ENCODE results near the gene ALDH7A1. TPM values are rescaled to one million over a fixed set of nuclear protein-coding genes. Genes with fewer than 3 reads are reported as not detected.
A peak's percentile ranks its signal among the peaks of the same experiment; 100 is the strongest.

The ALDH7A1 gene
- total RNA-seq, 1 donor from 2014 or later, result 63.6 TPM

DNA sequence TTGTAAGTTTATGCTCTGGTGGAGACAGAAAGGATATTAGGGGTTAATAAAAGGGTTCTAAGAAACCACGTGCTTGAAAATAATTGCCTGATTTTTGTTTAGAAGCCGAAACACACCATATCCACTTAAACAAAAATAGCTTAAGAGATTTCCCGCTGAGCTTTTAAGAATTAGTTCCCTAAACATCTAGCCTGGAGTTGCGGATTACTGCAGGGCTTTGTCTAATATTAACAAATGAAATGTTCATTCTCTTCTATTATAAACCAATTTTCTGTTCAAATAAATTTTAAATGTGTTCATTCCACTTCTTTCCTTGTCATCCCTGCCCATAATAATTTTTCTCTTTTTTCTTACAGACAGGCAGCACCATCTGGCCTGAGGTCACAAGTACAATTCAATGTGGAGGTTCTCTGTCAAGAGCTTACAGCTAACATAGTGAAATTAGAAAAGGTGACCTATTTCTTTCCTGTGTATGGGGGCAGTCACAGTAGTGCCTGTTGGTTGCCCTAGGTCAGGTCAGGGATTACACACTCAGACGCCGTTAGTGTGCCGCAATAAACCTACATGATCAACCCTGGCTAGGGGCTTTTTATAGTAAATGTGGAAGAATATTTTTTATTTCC is 106.5 kb downstream of the ALDH7A1 start:
- H3K27ac ChIP-seq, result peak overlapping the region; percentile 64
- H3K9me3 ChIP-seq, result no peaks in the 10 kb centered on the region
- peaks cover 0 to 81% of the 10 kb centered on the region in 2 donors for H3K36me3 ChIP-seq
- intact Hi-C loops (cut with DNase I), result no loop called here
- TF ChIP-seq POLR2A (IDR thresholded peaks at IDR 0.05), result no peak
- TF ChIP-seq CTCF (IDR thresholded peaks at IDR 0.05), result no peak
- TF ChIP-seq POLR2AphosphoS5 (IDR thresholded peaks at IDR 0.05; ENCODE audit: insufficient read depth in 1 of 2, low read depth in 1 of 2), result no peak
- H3K4me1 ChIP-seq, result peaks cover 10% of the 10 kb centered on the region
- DNase-seq (ENCODE audit: extremely low spot score in 2 of 2), result no peak
- H3K4me3 ChIP-seq, result no peak overlapping the region
- no peaks in the 10 kb centered on the region for H3K27me3 ChIP-seq

GRCh38 chr5:126487596-126487995 is 107.4 kb downstream of the ALDH7A1 start:
- intact Hi-C loops (cut with DNase I), result no loop called here
- H3K36me3 ChIP-seq, result peaks cover 0 to 73% of the 10 kb centered on the region in 2 donors
- no peak overlapping the region for H3K4me3 ChIP-seq
- no peak for TF ChIP-seq CTCF (IDR thresholded peaks at IDR 0.05)
- TF ChIP-seq POLR2AphosphoS5 (IDR thresholded peaks at IDR 0.05; ENCODE audit: insufficient read depth in 1 of 2, low read depth in 1 of 2), result no peak
- TF ChIP-seq POLR2A (IDR thresholded peaks at IDR 0.05), result no peak
- H3K27me3 ChIP-seq, result no peaks in the 10 kb centered on the region
- H3K9me3 ChIP-seq, result no peaks in the 10 kb centered on the region
- peak overlapping the region; percentile 64 for H3K27ac ChIP-seq
- peaks cover 13% of the 10 kb centered on the region for H3K4me1 ChIP-seq
- DNase-seq (ENCODE audit: extremely low spot score in 2 of 2), result no peak

DNA sequence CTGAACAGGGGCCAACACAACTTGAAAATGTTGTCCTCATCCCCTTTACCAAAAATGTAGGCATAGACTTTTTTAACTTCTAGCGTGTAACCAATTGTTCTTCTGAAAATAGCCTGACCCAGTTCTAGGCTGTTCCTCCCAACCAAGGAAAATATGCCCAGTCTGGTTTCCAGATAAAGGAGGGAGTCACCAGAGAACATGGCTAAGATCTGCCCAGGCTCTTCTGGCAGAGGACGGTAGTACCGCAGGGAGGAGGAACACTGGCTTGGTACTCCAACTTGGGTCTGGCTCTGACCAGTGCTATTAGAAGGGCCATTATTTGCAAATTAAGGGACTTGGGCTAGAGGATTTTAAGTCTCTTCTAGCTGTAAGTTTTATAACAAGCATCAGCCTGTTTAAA is 108.7 kb downstream of the ALDH7A1 start:
- H3K36me3 ChIP-seq, result peaks cover 0 to 62% of the 10 kb centered on the region in 2 donors
- TF ChIP-seq POLR2AphosphoS5 (IDR thresholded peaks at IDR 0.05; ENCODE audit: insufficient read depth in 1 of 2, low read depth in 1 of 2) (no peak), CTCF (IDR thresholded peaks at IDR 0.05) (no peak), POLR2A (IDR thresholded peaks at IDR 0.05) (no peak)
- H3K27me3 ChIP-seq, result no peaks in the 10 kb centered on the region
- peaks cover 13% of the 10 kb centered on the region for H3K4me1 ChIP-seq
- no peak overlapping the region for H3K27ac ChIP-seq
- no peak overlapping the region for H3K4me3 ChIP-seq
- DNase-seq (ENCODE audit: extremely low spot score in 2 of 2), result no peak
- H3K9me3 ChIP-seq, result no peaks in the 10 kb centered on the region
- intact Hi-C loops (cut with DNase I), result no loop called here

GRCh38 chr5:126484253-126484652 is 110.8 kb downstream of the ALDH7A1 start:
- Histone ChIP-seq H3K4me3 (no peak overlapping the region), H3K36me3 (peaks cover 0 to 60% of the 10 kb centered on the region in 2 donors), H3K27ac (peak overlapping the region; percentile 73), H3K9me3 (no peaks in the 10 kb centered on the region), H3K27me3 (no peaks in the 10 kb centered on the region), H3K4me1 (peaks cover 13% of the 10 kb centered on the region)
- TF ChIP-seq POLR2AphosphoS5 (IDR thresholded peaks at IDR 0.05; ENCODE audit: insufficient read depth in 1 of 2, low read depth in 1 of 2) (no peak), POLR2A (IDR thresholded peaks at IDR 0.05) (no peak), CTCF (IDR thresholded peaks at IDR 0.05) (no peak)
- intact Hi-C loops (cut with DNase I), result loop anchor here (5.0 kb wide), 1 partner anchor 38 kb away; no protein-coding TSS in a partner anchor
- no peak for DNase-seq (ENCODE audit: extremely low spot score in 2 of 2)

GRCh38 chr5:126483156-126483555 is 111.9 kb downstream of the ALDH7A1 start:
- Histone ChIP-seq H3K4me1 (peaks cover 21% of the 10 kb centered on the region), H3K36me3 (peaks cover 0 to 49% of the 10 kb centered on the region in 2 donors), H3K27me3 (no peaks in the 10 kb centered on the region), H3K27ac (peak overlapping the region; percentile 73), H3K9me3 (no peaks in the 10 kb centered on the region), H3K4me3 (no peak overlapping the region)
- intact Hi-C loops (cut with DNase I), result loop anchor here (5.0 kb wide), 1 partner anchor 39 kb away; no protein-coding TSS in a partner anchor
- TF ChIP-seq POLR2AphosphoS5 (IDR thresholded peaks at IDR 0.05; ENCODE audit: insufficient read depth in 1 of 2, low read depth in 1 of 2) (peak in 1 of 2 donors; percentile 15), CTCF (IDR thresholded peaks at IDR 0.05) (no peak)
- no peak for DNase-seq (ENCODE audit: extremely low spot score in 2 of 2)

Data from vagina (tissue), 2 donors.